GM12872 (cell line): Measurements from ENCODE around the gene ALDOA.

Experiments used
- CTCF ChIP-seq: IDR thresholded peaks from 3 replicates; pipeline ENCODE4 v1.5.1; 2011; ENCODE audit warnings: low read depth, mild to moderate bottlenecking, low read length, moderate library complexity; ENCODE audit not compliant: insufficient read depth

Gene ALDOA

GRCh38 chr16:30096862-30097563 lies 31.5 kb downstream of the ALDOA start:
- TF ChIP-seq CTCF, result no peak

GRCh38 chr16:30104090-30104489 lies 38.5 kb downstream of the ALDOA start:
- no peak for TF ChIP-seq CTCF

- no peak for TF ChIP-seq CTCF
These were observed 38.9 kb downstream of the ALDOA start for GRCh38 chr16:30104492-30104891.

- TF ChIP-seq CTCF, result no peak
These were observed 42.7 kb downstream of the ALDOA start for GRCh38 chr16:30108059-30108850.

- TF ChIP-seq CTCF, result no peak
These were observed 45.1 kb downstream of the ALDOA start for GRCh38 chr16:30110661-30111060.

GRCh38 chr16:30112197-30113030 lies 46.9 kb downstream of the ALDOA start:
- TF ChIP-seq CTCF, result peak; percentile 87
